ENCODE data around the gene SMAD3.

SMAD3 gene

DNA sequence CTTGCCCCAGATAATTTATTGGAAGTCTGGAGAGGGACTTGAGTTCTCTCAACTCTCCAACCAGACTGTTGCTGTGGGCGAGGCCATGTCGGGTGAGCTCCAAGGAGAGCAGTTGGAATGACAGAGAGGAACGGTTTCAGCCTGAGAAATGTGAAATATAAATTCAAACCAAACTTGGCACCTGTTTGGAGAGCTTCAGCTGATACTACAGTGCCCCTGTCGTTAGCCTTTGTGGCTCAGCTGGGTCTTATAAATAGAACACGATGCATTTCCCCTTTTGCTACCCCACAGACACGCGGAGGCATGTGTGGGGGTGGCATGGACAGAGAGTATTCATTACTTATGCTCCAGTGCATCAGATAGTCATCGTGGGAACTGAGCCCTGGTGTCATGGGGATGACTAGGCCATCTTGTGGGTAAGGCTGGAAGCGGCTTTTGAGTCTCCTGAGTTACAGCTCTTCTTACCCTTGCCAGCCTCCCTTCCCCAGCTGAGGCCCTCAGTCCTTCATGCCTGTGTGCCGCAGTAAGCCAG is 15.6 kb downstream of the SMAD3 start:
- DNase-seq: peak; percentile 73

DNA sequence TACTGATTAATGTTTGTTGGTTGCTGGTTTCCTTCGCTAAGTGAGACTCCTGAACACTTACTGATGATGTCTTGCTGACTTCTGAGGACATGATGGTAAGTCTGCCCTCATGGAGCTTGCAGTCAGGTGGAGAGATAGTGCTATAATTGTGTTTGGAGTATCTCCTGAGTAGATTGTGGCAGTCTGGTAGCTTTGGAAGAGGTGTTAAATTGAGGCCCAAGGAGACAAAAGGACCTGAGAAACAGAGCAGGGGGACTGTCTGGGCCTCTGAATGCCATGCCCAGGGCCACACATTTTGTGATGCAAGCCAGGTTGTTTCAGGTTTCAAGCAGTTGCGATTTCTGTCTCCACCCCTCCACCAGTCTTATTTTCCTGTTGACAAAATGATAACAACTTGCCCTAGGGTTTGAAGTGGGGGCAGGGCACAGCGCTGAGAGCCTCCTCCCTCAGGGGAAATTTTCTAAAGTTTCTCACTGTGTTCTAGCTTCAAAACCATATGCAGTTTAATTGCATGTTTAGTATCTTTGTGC is 16.7 kb downstream of the SMAD3 start:
- no peak for DNase-seq

More for the DNA sequence above, 15.6 kb downstream of the SMAD3 start:
- peak; percentile 68 for ATAC-seq

DNA sequence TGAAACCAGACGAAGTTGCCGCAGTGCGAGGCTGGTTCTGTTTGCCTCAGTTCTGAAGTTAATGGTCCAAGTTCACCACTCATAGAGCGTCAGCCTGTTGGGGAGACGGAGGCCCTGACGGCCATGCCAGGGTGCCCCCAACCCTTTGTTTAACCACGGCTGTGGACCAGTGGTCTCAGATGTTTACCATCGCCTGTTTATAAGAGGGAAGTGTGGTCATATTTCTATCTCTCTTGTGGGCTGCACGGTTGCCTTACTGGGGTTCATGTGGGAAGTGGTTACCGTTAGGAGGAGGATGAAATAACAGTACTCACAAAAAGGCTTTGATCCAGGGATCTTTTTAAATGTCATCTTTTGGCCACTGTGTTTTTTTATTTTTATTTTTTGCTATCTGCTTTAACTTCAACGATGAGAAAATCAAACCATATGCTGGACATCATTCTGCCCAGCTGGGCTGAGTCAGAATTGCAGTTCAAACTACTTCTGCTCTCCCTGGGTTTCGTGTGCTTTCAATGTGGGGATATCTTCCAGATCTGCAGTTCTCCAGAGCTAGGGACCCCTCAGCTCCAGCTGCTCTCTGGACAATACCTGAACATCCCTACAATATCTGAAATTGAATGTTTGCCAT is 17.8 kb downstream of the SMAD3 start:
- DNase-seq: no peak
- ATAC-seq: no peak

More for the DNA sequence above, 16.7 kb downstream of the SMAD3 start:
- no peak for ATAC-seq

DNA sequence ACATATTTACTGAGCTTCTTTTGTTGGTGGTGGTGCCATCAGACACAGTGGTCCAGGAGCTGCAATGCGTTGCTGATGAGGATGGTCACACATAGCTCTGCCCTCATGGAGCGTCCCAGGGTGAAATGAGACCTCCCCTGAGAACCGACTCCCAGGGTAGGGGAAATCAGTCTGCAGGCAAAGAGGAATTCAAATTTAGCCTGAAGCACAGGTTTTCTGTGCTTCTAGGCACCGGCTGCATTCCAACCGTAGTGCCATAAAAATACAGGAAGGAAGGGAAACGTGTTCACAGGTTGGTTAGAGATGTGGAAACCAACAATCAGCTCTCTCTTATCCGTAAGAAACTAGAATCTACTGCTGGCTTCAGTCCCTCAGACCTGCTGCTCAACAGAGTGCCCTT is 19.2 kb downstream of the SMAD3 start:
- DNase-seq: no peak
- ATAC-seq: no peak

DNA sequence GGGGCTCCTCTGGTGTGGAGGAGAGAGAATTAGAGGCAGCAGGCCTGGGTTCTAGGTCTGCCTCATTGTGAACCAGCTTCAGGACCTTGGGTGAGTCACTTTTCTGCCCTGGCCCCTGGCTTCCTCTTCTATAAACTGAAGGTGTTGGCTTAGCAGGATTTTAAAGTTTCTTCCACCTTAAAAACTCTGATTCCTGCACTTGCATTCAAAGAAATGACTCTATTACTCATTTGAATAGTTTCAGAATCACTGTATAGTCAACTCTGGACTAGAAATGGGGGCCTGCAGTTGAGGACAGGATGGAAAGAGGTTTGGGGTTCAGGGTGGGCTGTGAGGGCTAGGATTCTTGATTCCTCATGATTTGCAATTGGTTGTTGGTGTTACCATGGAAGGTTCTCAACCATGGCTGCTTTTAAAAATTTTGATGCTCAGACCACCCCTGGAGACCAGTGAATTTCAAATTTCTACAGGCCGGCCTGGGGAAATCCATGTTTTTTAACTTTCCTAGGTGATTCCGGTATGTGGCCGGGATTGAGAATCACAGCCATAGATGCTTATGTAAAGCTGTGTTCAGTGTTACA is 19.9 kb downstream of the SMAD3 start:
- DNase-seq (peak; percentile 64), ATAC-seq (peak; percentile 73)

DNA sequence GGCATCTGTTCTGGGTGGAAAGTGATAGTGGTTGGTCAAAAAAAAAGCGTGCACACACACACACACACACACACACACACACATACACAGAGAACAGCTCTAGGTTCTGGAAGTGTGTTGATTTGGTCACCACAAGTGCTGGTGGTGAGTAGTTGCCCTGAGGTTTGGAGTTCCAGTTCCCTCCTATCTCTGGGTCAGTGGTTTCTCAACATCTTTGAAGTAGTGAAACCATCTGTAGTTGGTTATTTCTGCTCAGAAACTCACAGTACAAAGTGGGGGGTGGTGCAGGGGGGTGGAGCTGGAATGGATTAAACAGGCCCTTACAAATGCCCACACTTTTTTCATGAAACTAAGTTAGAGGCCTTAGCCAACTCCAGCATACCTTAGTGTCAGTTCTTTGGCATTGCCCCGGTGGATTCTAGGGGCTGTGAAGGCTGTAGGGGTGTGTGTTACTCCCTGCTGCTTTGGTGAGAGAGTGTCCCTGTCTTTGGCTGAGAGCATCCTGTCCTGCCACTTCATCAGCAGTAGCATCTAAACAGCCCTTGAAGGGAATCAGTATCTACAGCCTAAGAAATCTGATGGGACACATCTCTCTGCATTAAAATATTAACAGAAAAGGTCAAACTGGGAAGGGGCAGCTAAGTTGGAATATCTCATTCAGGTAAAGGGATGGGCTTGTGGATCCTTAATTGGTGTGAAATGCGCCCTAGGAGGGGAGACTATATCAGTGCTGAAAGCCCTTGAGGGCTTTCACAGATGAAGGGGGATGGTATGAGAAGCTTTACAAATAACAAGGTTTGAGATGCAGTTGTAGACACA is 20.6 kb downstream of the SMAD3 start:
- ATAC-seq: peak; percentile 57
- no peak for DNase-seq

DNA sequence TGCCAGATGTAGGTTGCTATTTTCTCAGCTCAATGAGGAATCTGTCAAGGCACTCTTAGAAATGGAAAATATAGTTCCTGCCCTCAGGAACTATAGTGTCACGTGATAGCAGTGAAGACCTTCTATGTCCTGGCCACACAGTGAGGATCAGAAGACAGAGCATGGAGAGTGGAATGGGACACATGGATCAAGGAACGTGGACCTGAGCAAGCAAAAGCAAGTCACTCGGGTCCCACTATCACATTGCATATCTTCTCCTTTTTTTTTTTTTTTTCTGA is 21.2 kb downstream of the SMAD3 start:
- DNase-seq (no peak), ATAC-seq (no peak)

DNA sequence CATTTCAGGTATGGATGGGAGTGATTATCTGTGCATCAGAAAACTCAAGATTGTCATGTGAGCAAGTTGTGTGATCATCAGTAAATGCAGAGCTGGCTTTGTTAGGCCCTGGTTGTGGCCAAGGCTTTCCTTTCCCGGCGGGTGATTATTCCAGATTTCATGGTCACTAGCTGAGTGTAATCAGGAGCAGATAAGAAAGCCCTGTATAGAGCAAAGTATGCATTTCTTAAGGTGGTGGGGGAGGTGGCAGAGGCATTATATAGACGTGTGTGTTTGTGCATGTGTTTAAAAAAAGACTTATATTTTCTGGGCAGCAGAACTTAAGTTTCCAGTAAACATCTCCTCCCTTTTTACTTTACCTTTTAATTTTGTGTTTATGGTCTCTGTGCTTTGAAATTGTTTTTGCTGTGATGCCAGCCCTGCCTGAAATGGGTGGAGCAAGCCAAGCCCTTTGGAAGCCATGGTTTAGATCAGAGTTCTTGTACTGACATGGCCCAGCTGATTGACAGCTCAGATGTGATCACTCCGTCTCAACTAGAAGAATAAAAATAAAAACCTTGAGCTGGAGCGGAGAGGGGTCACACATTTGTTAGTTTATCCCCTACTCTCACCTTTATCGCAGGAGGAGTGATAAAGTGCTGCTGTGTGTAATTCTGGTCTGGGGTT is 22.2 kb downstream of the SMAD3 start:
- no peak for ATAC-seq

DNA sequence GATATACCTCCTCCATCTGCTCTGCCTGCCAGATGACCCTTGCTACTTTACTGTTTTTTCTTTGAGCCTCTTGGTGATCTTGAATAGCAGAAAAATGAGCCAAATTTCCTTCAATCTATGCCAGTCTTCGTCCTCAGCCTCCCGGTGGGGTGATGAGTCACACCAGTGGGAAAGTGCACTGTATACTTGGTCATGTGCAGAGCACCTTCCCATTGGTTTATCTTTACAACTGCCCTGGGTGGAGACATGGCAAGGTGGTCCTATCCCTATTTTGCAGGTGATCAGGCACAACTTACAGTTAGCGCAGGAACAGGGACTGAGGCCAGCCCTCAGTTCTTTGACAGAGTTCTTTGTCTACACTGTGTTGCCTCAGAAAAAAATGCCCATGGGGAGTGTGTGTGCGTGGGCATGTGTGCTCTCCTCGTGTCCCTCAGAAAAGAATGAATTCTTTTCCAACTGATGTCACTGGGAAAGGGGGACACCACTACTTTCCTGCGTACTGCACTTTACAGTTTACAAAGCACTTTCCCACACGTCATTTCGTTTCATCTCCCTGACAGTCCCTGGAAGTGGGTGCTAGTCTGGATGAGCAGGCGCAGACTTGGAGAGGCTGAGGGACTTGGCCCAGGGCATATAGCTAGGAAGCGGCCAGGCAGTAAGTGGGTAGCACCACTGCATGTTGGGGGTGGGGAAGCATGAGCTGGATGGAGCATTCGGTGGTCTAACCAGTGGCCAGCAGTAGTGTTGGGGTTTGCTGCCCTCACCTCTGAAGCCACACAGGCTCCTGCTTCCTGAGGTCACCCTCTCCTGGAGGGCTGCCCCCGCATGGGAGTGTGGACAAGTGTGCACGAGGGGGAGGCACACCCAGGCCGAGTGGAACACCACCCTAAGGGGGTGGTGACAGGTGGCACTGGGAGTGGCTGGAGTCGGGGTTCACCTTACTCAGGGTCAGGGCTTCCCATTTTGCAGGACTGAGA is 24.1 kb downstream of the SMAD3 start:
- DNase-seq (no peak), ATAC-seq (no peak)

More for the DNA sequence above, 22.2 kb downstream of the SMAD3 start:
- DNase-seq: no peak

DNA sequence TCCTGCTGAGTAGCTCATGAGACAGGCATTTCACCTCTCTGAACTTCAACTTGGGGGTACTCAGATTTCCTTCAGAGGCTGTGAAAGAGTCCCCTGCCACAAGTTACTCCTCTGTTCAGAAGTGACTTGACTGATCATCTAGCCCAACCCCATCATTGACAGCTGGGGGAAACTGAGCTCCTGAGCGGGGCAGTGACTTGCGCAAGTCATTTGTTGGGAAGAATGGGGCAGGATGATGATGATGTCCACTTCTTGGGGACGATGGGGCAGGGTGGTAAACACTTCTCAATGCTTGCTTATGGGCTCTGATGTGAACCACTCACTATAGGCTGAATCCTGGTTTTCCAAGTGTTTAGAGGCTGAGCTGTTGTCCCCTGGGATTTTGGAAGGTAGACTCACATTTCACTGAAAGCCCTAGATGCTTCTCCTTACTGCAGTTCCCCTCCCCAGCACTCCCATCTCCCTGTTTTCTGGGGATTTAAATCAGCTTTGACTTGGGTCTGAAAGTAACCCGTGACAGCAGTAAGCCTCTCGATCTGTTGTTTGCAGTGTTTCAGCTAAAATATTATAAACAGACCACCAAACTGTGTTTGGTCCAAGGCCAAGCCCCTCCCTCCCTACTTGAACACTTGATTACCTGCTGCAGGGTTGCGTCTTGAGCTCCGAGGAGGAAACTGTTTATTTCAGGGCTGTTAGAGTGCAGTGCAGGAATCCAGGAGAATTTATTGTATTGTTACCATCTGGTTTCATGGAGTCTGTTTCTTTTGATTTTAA is 25.1 kb downstream of the SMAD3 start:
- DNase-seq (no peak), ATAC-seq (no peak)

DNA sequence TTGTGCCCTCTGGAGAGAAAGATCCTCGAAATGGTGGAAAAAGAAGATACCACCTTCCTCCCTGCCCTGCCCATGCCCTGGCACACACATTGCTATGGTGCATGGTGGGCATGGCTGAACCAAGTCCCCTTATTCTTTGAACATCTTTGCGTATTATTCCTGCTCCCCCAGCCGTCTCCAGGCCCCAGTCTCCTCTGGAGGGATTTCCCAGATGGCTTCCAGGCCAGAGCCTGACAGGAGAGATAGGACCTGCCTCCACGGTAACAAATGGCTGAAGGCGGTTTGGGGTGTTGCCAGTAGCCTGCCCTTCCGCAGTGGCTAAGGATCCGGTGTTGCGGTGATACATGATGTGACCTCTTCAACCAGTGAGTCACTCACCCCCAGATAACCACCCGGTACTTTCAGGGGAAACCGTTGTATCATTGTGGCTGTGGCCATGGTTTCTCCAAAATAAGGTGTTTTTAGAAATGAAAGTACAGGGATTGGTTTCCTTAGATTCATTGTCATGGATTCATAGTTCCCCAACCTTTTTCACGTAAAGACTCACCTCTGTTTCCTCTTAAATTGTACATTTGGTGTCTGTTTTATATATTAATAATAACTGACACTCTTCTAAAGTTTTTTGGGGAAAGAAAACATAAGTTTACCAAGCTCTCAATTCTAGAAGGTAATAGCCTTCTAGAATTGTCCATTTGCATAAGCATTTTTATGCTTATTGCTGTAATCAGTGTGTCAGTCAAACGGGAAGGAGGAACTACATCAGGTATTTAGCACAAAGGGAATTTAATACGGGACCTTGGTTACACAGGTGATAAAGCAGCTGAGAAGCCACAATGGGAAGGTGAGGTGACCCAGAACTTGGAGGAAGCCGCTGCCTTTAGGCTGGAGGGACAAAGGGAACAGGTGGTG is 25.9 kb downstream of the SMAD3 start:
- ATAC-seq (peak; percentile 89), DNase-seq (peak; percentile 80)

DNA sequence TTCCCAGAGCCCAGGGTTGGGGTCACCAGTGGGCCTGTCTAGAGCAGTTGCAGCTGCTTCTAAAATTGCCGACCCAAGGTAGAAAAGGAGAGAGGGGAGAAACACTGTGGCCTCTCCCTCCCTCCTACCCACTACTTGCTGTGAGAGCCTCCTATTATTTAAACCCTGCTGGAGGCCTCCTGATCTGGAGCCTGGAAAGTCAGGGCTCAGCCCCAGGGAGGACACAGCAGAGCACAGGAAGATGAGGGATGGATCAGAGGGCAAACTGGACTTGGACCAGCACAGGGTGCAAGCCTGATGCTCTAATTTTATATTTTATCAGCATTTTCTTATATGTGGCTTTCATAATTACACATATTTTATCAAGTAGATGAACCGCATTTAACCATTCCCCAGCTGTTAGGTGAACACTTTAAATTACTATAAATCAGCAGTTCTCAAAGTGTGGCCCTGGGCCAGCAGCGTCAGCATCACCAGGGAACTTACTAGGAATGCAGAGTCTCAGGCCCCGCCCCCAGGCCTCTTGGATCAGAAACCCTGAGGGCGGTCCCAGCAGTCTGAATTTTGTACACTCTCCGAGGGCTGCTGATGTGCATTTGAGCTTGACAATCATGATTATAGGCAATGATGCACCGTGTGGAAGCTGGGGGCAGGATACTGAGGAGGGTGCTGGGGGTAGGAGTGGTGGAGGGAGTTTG is 26.7 kb downstream of the SMAD3 start:
- DNase-seq: no peak
- no peak for ATAC-seq

DNA sequence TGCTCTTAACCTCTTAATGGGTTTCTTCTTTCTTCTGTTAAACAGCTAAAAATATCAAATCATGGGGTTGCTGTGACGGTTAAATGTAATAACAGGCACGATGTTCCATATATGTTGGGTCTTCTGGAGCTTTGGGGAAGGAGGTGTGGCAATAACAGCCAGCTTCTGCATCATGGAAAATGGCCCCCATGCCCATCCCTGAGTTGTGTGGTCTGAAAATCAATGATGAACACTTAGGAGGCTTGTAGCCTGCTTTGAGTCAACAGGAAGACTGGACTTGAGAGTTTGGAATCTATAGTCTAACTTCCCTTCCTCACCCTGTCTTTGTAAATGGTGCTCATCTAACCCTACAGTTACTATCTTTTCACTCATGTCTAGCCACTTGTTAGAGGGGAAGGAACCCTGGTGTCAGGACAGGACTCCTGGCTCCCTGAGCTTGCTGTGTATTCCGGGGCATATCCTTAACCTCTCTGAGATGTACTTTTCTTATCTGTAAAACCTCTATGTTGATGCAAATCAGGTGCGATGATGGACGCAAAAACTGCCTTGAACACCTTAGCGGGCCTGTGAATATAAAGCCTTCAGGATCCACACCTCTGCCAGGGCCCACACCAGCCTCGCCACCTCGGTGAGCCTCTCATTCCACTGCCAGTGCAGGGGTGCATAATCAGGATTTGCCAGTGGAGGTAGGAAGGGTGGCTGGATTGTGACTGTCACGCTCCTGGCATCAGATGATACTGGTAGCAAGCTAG is 27.5 kb downstream of the SMAD3 start:
- DNase-seq (no peak), ATAC-seq (no peak)

DNA sequence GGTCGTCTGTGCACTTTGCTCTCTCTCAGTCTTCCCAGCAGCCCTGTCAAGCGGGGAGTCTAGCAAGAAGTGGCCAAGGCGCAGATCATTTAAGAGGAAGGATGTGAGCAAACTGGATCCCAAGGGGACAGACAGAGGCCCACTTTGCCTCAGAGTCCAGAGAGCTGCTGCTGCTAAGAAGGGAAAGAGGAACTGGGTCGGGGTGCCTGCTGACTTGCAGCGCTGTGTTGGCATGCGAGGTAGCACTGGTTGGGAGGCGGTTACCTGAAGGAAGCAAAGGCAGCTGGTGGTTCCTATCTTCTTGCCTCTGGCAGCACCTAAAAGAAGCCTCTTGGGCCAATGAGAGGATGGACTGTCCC is 28.1 kb downstream of the SMAD3 start:
- DNase-seq (no peak), ATAC-seq (no peak)

DNA sequence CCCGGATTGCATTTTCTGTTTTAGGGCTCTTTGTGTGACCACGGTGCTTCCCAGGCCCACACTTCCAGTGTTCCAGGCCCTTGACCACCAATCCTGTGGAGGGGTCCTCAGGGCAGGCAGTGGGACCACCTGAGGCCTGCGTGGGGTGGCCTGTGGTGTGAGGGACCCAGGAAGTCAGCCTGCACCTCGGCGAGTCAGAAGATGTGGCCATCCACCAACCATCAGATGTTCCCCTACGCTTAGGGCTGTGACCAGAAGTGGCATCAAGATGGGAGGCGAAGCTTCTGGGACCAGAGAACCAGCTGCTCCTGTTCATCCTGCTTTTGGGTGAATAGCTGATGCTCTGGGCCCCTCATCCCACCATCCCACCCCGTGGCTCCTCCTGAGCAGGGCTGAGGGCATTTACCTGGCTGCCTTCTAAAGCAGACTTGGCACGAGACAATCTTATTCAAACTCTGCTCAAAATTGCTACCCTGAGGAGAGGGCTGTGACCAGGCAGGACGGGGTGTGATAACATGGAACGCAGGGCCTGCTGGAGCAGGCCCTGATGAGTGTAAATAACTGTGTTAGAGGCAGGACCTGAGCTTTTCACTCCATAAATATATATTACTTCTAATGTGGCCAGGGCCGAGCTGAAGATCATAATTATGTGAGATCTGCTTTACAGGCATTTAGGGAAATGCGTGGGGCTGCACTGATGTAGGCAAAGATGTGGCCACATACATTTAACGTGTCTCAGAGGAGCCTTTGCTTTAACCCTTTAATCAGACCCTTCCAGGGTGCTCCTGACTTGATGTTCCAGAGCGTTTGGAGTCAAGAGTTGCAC is 28.8 kb downstream of the SMAD3 start:
- no peak for DNase-seq
- no peak for ATAC-seq

DNA sequence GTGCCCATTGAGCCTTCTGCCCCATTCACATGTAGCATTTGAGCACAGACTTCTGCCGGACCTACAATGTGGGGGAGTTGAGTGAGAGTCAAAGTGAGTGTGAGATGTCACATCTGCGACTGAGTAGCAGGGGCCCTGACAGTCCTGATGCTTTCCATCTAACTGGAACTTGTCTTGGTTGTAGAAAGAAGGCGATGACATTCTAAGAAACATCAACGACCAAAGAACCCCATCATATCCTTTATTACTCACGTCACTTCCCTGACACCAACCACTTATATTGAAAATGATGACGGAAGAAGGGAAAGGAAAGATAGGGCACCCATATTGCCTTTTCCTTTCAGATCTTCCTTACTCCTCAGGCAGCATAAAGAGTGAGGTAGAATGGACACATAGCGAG is 30.5 kb downstream of the SMAD3 start:
- ATAC-seq (no peak), DNase-seq (no peak)
